SIG-M5 treated with dmso at 0.1 percent for 504 hours (cell line): ENCODE data around the gene GMPR2.

ENCODE experiments used
- DNase-seq: peaks from one replicate; lab custom pipeline; 2025; ENCODE audit not compliant: unreplicated experiment; lab: John Stamatoyannopoulos, UW

GMPR2 gene

DNA sequence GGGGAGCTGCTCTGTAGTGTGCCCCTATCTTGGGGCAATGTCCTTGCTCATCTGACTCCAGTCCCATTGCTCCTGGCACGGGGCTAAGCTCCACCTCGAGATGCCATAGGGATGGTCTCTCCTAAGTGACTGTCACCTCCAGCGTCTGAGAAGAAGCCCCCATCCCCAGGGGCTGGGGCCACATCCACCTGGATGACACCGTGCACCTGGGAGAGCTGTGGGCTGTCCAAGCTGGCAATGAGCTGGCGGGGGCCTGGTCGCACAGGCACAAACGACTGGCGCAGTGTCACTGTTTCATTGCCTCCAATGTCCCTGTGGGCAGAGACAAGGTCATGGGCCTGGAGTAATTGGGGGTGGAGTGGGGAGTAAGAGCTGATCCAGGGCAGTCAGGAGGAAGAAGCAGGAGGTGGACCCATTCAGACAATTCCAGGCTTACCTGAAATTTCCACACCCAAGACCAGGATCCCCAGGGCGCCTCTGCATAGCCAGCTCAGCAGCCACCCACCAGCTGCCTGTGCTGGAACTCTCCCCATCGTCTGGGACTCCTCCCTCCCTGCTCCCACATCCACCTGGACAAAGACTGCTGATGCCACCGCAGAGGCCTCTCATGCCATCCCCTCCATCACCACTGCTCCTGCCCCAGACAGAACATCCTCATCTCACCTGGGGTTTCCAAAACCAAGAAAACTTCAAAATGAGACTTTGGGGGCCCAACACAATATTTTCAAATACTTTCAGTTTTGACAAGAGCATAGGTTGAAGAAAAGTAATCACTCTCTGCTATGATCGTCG, 16.7 kb downstream of the GMPR2 start:
- DNase-seq: no peak

GRCh38 chr14:24250354-24250753, 17.6 kb downstream of the GMPR2 start:
- DNase-seq: no peak

- no peak for DNase-seq
These were observed 19.2 kb downstream of the GMPR2 start for GRCh38 chr14:24251880-24252288.

DNA sequence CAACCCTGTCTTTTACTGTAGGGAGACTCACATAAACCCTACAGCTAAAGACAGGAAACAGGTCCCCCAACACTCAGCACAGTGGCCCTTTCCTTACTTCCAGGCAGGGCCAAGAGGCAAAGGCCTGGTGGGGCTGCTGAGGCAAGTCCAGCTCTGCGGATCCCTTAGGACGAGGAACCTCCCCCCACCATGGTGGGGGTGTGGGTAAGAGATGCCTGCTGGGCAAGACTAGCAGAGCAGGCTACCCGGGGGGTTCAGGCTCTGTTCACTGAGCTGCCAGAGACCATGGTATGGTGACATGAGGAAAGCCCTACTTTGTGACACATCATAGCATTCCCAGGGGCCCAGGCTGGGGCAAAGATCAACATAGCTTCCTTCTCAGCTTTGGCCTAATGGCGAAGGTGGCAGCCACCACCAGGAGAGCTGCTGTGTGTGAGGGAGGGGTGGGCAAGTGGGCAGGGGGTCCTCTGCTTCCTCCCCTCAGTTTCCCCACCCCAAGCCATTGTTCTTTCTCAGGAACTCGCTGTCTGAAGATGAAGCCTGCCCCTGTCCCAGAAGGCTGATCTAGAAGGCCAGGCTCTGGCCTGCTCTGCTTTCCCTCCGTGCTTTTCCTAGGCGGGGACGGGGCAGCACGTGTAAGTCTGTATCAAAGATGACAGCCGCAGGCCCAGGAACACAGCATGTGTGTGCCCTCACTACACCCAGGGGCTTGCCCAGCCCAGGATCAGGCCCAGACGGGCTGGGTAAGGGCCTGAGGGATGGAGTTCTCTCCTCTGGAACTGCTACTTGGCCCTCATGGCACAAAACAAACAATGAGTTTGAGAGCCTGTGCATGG, 19.8 kb downstream of the GMPR2 start:
- DNase-seq: no peak

- no peak for DNase-seq
These were observed 21.2 kb downstream of the GMPR2 start for GRCh38 chr14:24253936-24254335.

DNA sequence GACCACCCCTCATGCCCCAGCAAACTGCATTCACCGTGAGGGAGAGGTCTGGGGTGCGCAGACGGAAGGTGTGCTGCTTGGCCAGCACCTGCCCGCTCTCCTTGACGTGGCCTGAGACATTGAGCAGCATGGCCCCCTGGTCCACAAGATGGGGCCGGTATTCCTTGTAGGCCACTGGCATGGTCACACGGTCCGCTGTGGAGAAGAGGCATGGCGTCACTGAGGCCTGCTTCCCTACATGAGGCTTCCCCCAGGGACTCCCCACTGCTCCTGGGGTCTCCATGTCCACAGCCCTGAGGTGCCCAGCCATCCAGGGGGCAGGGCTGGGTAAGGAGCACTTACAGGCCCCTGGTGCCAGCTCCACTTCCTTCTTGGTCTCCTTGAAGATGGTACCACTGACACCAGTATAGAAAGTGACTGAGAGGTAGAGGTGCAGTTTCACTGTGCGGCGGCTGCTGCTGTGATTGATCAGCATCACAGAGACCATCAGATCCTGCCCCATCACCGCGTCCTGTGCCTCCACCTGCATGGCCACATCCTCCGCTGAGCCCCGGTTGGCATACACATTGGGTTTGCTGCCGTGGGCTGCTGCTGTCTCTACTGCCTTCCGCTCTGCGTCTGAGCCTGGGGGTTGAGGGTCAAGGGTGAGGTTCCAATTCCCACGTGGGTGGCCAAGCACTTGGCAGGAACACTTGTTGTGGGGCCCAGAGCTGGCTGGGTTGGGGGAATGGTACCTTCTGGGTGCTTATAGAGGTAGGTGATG, 22.1 kb downstream of the GMPR2 start:
- no peak for DNase-seq

GRCh38 chr14:24255438-24255837, 22.7 kb downstream of the GMPR2 start:
- DNase-seq: no peak

GRCh38 chr14:24255931-24256711, 23.4 kb downstream of the GMPR2 start:
- no peak for DNase-seq

- DNase-seq: no peak
These were observed 24.2 kb downstream of the GMPR2 start for GRCh38 chr14:24256960-24257359.

DNA sequence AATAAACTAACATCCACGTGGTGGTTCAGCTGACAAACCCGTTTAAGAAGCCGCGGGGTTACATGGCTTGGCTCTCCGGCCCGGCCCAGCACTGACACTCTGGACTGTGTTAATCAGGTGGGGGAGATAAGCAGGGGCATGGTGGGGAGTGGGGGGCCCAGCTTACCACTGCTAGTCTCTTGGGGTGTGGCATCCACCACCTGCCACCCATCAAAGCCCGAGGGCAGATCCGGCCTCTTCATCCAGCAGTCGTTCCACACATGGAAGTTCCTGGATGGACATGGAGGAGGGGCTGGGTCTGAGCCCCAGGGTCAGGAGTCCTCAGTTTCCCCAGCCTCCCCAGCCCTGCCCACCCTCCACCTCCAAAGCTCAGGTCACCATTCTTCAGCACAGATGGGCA, 25.4 kb downstream of the GMPR2 start:
- no peak for DNase-seq

DNA sequence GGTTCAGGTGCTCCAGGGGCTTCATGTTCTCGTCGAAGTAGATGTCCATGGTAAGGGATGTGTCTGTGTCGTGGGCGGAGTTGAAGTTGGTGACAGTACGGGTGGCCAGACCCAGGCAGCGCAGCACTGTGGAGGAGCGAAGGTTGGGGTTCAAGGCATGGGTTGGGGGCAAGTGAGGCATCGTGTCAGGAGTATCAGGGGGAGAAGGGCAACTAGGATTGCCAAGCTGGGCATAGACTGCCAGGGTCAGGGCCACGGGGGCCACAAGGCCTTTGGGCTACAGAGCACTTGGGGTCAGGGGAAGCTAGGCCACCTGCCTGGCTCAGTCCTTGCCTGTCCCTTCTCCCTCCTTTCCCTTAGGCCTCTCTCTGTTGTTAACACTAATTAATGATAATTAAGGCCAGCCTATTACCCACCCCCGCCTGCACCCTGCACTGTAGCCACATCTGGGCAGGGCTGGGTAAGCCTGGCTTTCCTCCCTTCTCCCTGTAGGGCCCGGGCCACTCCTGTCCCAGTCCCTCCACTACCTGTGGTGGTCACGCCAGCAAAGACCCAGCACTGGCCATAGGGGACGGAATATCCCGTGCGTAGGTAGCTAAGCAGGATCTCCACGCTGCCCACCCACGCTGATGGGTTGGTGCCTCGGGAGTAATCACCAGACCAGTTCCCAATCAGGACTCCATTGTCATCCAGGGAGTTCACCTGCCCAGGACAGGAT, 26.0 kb downstream of the GMPR2 start:
- no peak for DNase-seq

- no peak for DNase-seq
These were observed 26.7 kb downstream of the GMPR2 start for GRCh38 chr14:24259282-24260025.

DNA sequence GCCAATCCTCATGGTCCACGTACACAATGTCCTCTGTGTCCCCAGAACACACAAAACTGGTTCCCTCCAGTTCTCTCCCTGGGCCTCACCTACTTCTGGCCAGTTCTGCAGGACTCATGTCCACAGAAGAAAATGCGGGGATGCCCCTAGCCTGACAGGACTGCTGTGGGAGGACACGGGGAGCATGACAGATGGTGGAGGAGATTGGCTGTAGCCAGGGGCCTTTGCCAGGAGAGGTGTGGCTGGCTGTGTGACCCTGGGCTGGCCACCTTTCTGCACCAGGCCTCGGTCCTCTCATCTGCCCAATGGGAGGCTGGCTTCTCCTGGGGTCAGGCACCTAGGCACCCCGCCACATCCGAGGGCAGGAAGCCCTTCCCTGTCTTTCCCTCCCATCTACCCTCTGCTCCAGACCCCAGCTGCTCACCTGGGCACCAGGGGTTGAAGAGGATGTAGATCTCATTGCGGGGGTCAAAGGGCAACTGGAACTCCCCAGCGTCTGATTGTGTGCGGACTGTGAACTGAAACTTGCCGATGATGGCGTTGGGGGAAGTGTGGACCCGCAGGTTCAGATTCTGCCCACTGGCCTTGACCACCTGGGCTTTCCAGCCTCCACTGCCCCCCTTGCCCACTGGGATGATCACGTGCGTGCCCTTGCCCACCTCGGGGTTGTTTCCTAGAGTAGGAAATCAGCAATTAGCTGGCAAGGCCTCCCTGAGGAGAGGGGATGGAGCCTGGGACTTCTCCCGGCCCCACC, 27.5 kb downstream of the GMPR2 start:
- DNase-seq: no peak

DNA sequence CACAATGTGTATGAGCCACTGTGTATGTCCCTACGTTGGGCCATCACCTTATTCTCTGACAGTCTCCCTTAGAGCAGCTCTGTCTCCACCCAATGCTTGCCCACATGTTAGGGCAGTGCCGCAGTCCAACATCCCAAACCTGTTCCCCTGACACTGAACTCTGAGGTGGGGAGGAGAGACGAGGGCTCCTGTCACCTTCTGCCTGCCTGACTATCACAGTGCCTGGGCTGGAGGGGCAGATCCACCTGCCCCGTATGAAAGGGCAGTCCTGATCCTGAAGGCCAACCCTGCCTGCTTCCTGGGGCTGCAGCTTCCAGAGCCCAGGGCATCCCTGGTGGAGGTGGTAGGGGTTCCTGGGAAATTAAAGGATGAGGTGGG, 28.0 kb downstream of the GMPR2 start:
- DNase-seq: no peak

- DNase-seq: no peak
These were observed 28.7 kb downstream of the GMPR2 start for GRCh38 chr14:24261256-24261968.

DNA sequence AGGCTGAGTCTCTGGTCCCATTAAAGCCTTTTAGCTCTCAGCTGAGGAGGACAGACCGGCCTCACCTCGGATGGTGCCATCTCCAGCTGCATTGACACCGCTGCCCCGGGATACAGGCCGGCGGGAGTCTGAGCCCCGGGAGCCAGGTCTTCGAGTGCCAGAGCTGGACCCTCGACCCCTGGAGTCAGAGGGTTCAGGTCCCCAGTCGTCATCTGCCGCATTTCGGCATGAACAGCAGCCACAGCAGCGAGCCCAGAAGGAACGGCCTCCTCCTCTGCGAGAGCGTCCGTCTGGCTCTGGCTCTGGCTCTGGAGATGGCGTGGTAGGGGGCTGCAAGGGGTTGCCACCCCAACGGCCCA, 29.2 kb downstream of the GMPR2 start:
- DNase-seq: no peak

GRCh38 chr14:24262821-24263733, 30.3 kb downstream of the GMPR2 start, which contains the start of gene TGM1:
TSS of gene TGM1 (minus strand) at chr14:24263177. CDS start at chr14:24262352, 825 bp downstream.
- DNase-seq: no peak
